Endothelial cell of umbilical vein (primary cell): ENCODE data around the gene UPF1.

Experiments used
- EZH2 ChIP-seq: IDR thresholded peaks from 2 replicates; pipeline ENCODE4 v1.6.1; 2012; ENCODE audit warnings: borderline replicate concordance, low read depth, mild to moderate bottlenecking, moderate library complexity, low read length, inconsistent platforms; ENCODE audit not compliant: severe bottlenecking
- JUN ChIP-seq: IDR thresholded peaks from 2 replicates; pipeline ENCODE4 v1.6.1; 2011; ENCODE audit warnings: borderline replicate concordance, low read depth; ENCODE audit not compliant: insufficient read length, insufficient read depth
- POLR2AphosphoS5 ChIP-seq: IDR thresholded peaks from 2 replicates; pipeline ENCODE4 v1.6.1; 2012; ENCODE audit warnings: low read depth, mild to moderate bottlenecking, control low read depth, low read length, moderate library complexity; ENCODE audit not compliant: insufficient read depth
- TF ChIP-seq, protein P1 (sequence below), 2 donors: IDR thresholded peaks; 1 replicate in 1 of 2; 2 replicates in 1 of 2; pipeline ENCODE4 v1.5.1; 2011; ENCODE audit warnings: low read length in 2 of 2, mild to moderate bottlenecking in 2 of 2, moderate library complexity in 2 of 2, control low read depth in 1 of 2, inconsistent platforms in 1 of 2, low read depth in 1 of 2; ENCODE audit not compliant: insufficient read depth in 1 of 2; ENCODE audit errors: extremely low read depth in 1 of 2
- TF ChIP-seq, protein P2 (sequence below): IDR thresholded peaks from 2 replicates; pipeline ENCODE4 v1.6.1; 2011; ENCODE audit not compliant: insufficient read depth, insufficient read length

DNA sequence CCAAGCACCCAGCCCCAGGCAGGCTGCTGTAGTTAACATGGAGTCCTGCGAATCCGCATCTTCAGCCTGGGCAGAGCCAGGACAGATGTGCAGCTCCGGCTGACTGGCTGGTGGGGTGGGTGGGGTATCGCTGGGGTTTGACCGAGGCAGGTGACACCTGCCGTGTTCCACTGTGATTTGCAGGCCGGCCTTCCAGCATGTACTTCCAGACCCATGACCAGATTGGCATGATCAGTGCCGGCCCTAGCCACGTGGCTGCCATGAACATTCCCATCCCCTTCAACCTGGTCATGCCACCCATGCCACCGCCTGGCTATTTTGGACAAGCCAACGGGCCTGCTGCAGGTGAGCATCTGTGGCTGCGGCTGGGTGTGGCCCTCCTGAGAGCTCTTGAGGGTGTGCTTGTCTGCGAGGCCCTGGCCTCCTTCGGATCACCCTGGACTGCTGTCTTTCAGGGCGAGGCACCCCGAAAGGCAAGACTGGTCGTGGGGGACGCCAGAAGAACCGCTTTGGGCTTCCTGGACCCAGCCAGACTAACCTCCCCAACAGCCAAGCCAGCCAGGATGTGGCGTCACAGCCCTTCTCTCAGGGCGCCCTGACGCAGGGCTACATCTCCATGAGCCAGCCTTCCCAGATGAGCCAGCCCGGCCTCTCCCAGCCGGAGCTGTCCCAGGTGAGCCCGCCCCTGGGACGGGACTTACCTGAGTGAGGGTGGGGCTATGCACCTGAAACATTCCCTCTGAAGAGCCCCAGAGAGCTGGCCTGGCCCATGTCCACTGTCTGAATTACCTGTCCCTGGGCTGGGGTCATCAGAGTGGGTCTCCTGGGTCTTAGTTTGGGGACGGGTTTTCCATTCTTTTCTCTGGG lies 33.6 kb downstream of the UPF1 start:
- TF ChIP-seq, protein P1, sequence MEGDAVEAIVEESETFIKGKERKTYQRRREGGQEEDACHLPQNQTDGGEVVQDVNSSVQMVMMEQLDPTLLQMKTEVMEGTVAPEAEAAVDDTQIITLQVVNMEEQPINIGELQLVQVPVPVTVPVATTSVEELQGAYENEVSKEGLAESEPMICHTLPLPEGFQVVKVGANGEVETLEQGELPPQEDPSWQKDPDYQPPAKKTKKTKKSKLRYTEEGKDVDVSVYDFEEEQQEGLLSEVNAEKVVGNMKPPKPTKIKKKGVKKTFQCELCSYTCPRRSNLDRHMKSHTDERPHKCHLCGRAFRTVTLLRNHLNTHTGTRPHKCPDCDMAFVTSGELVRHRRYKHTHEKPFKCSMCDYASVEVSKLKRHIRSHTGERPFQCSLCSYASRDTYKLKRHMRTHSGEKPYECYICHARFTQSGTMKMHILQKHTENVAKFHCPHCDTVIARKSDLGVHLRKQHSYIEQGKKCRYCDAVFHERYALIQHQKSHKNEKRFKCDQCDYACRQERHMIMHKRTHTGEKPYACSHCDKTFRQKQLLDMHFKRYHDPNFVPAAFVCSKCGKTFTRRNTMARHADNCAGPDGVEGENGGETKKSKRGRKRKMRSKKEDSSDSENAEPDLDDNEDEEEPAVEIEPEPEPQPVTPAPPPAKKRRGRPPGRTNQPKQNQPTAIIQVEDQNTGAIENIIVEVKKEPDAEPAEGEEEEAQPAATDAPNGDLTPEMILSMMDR (IDR thresholded peaks at IDR 0.05; ENCODE audit: extremely low read depth in 1 of 2, insufficient read depth in 1 of 2, low read depth in 1 of 2, low read length in 2 of 2): no peak
- TF ChIP-seq JUN (no peak), POLR2AphosphoS5 (no peak), EZH2 (no peak)
- TF ChIP-seq, protein P2, sequence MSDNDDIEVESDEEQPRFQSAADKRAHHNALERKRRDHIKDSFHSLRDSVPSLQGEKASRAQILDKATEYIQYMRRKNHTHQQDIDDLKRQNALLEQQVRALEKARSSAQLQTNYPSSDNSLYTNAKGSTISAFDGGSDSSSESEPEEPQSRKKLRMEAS: no peak
